GM23248 (cell line): ENCODE data around the gene BMERB1. TPM values are rescaled to one million over a fixed set of nuclear protein-coding genes. Genes with fewer than 3 reads are reported as not detected.
"Not testable (repeated sequence)": the region's sequence is repeated elsewhere in the genome, so short reads cannot be mapped to it uniquely, and the experiment has no call there.

Experiments used
- DNase-seq: peaks from one replicate; pipeline ENCODE4 v3.0.0-alpha.2; 2015
- H2AFZ ChIP-seq: fragments of 200-600 bp; sonication (generic); 2 replicates; pipeline ENCODE4 v1.6.1; 2016; ENCODE audit warnings: antibody characterized with exemption
- H3F3A ChIP-seq: fragments of 200-600 bp; sonication (generic); 2 replicates; pipeline ENCODE4 v1.6.1; 2016; ENCODE audit warnings: mild to moderate bottlenecking, antibody characterized with exemption, mixed run types; ENCODE audit not compliant: insufficient read depth
- H3K27ac ChIP-seq: fragments of 200-600 bp; sonication (generic); 2 replicates; pipeline ENCODE4 v1.5.1; 2016; ENCODE audit warnings: mild to moderate bottlenecking
- H3K27me3 ChIP-seq: fragments of 200-600 bp; sonication (generic); replicated peaks from 2 replicates; pipeline ENCODE4 v1.6.1; 2016; ENCODE audit warnings: mild to moderate bottlenecking; ENCODE audit not compliant: insufficient read depth
- H3K36me3 ChIP-seq: fragments of 200-600 bp; sonication (generic); 2 replicates; pipeline ENCODE4 v1.6.1; 2016; ENCODE audit warnings: low read depth, mild to moderate bottlenecking
- H3K4me1 ChIP-seq: fragments of 200-600 bp; sonication (generic); 2 replicates; pipeline ENCODE4 v1.6.1; 2016; ENCODE audit warnings: mild to moderate bottlenecking; ENCODE audit not compliant: insufficient read depth
- H3K4me2 ChIP-seq: fragments of 200-600 bp; sonication (generic); one replicate; pipeline ENCODE4 v1.6.1; 2016; ENCODE audit warnings: mild to moderate bottlenecking; ENCODE audit not compliant: unreplicated experiment
- H3K4me3 ChIP-seq: fragments of 200-600 bp; sonication (generic); 2 replicates; pipeline ENCODE4 v1.5.1; 2016; ENCODE audit warnings: mild to moderate bottlenecking
- H3K79me2 ChIP-seq: fragments of 200-600 bp; sonication (generic); 2 replicates; pipeline ENCODE4 v1.6.1; 2016; ENCODE audit warnings: mild to moderate bottlenecking; ENCODE audit not compliant: insufficient read depth
- H3K9ac ChIP-seq: fragments of 200-600 bp; sonication (generic); 2 replicates; pipeline ENCODE4 v1.6.1; 2016; ENCODE audit warnings: mild to moderate bottlenecking
- H3K9me2 ChIP-seq: fragments of 200-600 bp; sonication (generic); 2 replicates; pipeline ENCODE4 v1.6.1; 2016; ENCODE audit warnings: mixed run types, mild to moderate bottlenecking, moderate library complexity; ENCODE audit not compliant: insufficient read depth
- H3K9me3 ChIP-seq: fragments of 200-600 bp; sonication (generic); one replicate; pipeline ENCODE4 v1.6.1; 2017; ENCODE audit warnings: low read depth
- H4K20me1 ChIP-seq: fragments of 200-600 bp; sonication (generic); 2 replicates; pipeline ENCODE4 v1.6.0; 2016; ENCODE audit not compliant: insufficient read depth
- EZH2 ChIP-seq: fragments of 200-600 bp; sonication (generic); IDR thresholded peaks from 2 replicates; pipeline ENCODE4 v1.6.1; 2018; ENCODE audit warnings: antibody characterized with exemption, mild to moderate bottlenecking; ENCODE audit not compliant: insufficient read depth, poor library complexity, severe bottlenecking
- EZH2phosphoT487 ChIP-seq: fragments of 200-600 bp; sonication (generic); IDR thresholded peaks from 2 replicates; pipeline ENCODE4 v1.6.1; 2018; ENCODE audit warnings: antibody characterized with exemption, moderate library complexity, mild to moderate bottlenecking, low read depth; ENCODE audit not compliant: insufficient read depth
- WGBS, 2 experiments: methylation state at CpG; one replicate each; pipeline ENCODE4 v1.1.6; 2015 to 2017; ENCODE audit warnings: low lambda C conversion rate in 2 of 2, low coverage in 1 of 2; ENCODE audit errors: missing lambda C conversion rate in 2 of 2; 5-methylcytosine and 5-hydroxymethylcytosine counted together
- in situ Hi-C: fragments of 300-500 bp; cut with MboI; formaldehyde crosslinking; loops from 2 replicates; pipeline ENCODE4 v1.15.0; 2020
- polyA plus RNA-seq: library from polyadenylated mRNA; unstranded; fragments of >200 nt; fragmentation: Nextera tagmentation; extraction: Ambion mirVana; gene quantifications from 2 replicates; pipeline ENCODE4 v1.2.1, GENCODE V29; 2016
- total RNA-seq: library from RNA; depleted of rRNA; stranded (reverse); fragments of >200 nt; shearing (Covaris generic); gene quantifications from 2 replicates; pipeline ENCODE4 v1.2.3, GENCODE V29; 2014

Gene BMERB1
- total and polyA plus RNA-seq, 2 experiments from 2014 or later, result 55.2 to 94.1 TPM

GRCh38 chr16:15571557-15571956 lies 137.2 kb downstream of the BMERB1 start:
- H3K27ac ChIP-seq, result no peak overlapping the region
- no peaks in the 10 kb centered on the region for H3K9me3 ChIP-seq
- peaks cover 22% of the 10 kb centered on the region; the same call in 1 of the 2 replicates for H3F3A ChIP-seq
- no peaks in the 10 kb centered on the region for H3K36me3 ChIP-seq
- H3K9me2 ChIP-seq, result no peaks in the 10 kb centered on the region
- no peaks in the 10 kb centered on the region for H3K27me3 ChIP-seq
- in situ Hi-C loops, result no loop called here
- WGBS, 2 experiments, result 95 to 97% methylated on average over 6 of the region's 6 CpGs
- no peaks in the 10 kb centered on the region for H3K79me2 ChIP-seq
- DNase-seq, result no peak
- no peaks in the 10 kb centered on the region for H4K20me1 ChIP-seq
- H3K4me3 ChIP-seq, result no peak overlapping the region
- TF ChIP-seq EZH2phosphoT487 (no peak), EZH2 (no peak)
- H2AFZ ChIP-seq, result no peak overlapping the region
- no peak overlapping the region for H3K9ac ChIP-seq
- H3K4me1 ChIP-seq, result peaks cover 19% of the 10 kb centered on the region
- no peak overlapping the region for H3K4me2 ChIP-seq

GRCh38 chr16:15572329-15573001 lies 138.1 kb downstream of the BMERB1 start:
- H3K79me2 ChIP-seq, result peaks cover 5% of the 10 kb centered on the region; the same call in 1 of the 2 replicates
- H4K20me1 ChIP-seq, result no peaks in the 10 kb centered on the region
- no peaks in the 10 kb centered on the region for H3K9me2 ChIP-seq
- H3K27ac ChIP-seq, result peak overlapping the region; percentile 34
- TF ChIP-seq EZH2phosphoT487, result 0 out of 2 replicates have a peak, but pooled peaks have one; percentile 61
- no peak for TF ChIP-seq EZH2
- H3K9ac ChIP-seq, result peak overlapping the region; percentile 28; the same call in 1 of the 2 replicates
- peak; percentile 78 for DNase-seq
- peaks cover 19% of the 10 kb centered on the region for H3K4me1 ChIP-seq
- H3K36me3 ChIP-seq, result no peaks in the 10 kb centered on the region
- in situ Hi-C loops, result no loop called here
- H3K27me3 ChIP-seq, result no peaks in the 10 kb centered on the region
- no peak overlapping the region for H2AFZ ChIP-seq
- H3K9me3 ChIP-seq, result no peaks in the 10 kb centered on the region
- peak overlapping the region; percentile 38 for H3K4me2 ChIP-seq
- H3F3A ChIP-seq, result peaks cover 22% of the 10 kb centered on the region; the same call in 1 of the 2 replicates
- 15 to 16% methylated on average over 9 of the region's 9 CpGs for WGBS, 2 experiments
- 0 out of 2 replicates have a peak overlapping the region, but pooled peaks have one; percentile 26 for H3K4me3 ChIP-seq

GRCh38 chr16:15573274-15573895 lies 139.0 kb downstream of the BMERB1 start:
- no peak for DNase-seq
- Histone ChIP-seq H3K4me1 (peaks cover 19% of the 10 kb centered on the region), H3K36me3 (no peaks in the 10 kb centered on the region), H3K9me3 (no peaks in the 10 kb centered on the region), H3K79me2 (peaks cover 14% of the 10 kb centered on the region), H2AFZ (no peak overlapping the region), H3K4me2 (peak overlapping the region; percentile 38), H3K27ac (peak overlapping the region; percentile 34; the same call in 1 of the 2 replicates), H3K9ac (peak overlapping the region; percentile 28; the same call in 1 of the 2 replicates), H3F3A (peaks cover 22% of the 10 kb centered on the region; the same call in 1 of the 2 replicates), H3K27me3 (no peaks in the 10 kb centered on the region), H4K20me1 (no peaks in the 10 kb centered on the region), H3K9me2 (no peaks in the 10 kb centered on the region), H3K4me3 (no peak overlapping the region)
- TF ChIP-seq EZH2phosphoT487 (no peak), EZH2 (no peak)
- in situ Hi-C loops, result no loop called here
- WGBS, 2 experiments, result 86 to 87% methylated on average over 7 of the region's 7 CpGs

DNA sequence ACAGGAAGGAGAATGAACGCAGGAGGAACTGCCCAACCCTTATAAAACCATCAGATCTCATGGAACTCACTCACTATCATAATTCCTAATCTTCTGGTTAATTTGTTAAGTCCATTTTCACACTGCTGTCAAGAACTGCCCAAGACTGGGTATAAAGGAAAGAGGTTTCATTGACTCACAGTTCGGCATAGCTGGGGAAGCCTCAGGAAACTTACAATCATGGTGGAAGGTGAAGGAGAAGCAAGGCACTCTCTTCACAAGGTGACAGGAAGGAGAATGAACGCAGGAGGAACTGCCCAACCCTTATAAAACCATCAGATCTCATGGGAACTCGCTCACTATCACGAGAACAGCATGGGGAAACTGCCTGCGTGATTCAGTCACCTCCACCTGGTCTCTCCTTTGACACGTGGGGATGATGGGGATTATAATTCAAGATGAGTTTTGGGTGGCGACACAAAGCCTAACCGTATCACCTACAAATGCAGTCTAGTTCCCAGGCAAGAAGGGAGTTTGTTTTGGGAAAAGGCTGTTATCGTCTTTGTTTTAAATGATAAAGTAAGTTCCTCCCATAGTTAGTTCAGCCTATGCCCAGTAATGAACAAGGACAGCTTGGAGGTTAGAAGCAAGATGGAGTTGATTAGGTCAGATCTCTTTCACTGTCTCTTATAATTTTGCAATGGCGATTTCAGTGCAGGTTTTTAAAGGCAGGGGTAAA lies 139.7 kb downstream of the BMERB1 start:
- H3K27ac ChIP-seq, H3K9me2 ChIP-seq, H3K9ac ChIP-seq, in situ Hi-C loops, DNase-seq, H3K27me3 ChIP-seq, H3K4me3 ChIP-seq, H3K4me2 ChIP-seq, H3K9me3 ChIP-seq, H2AFZ ChIP-seq, H3K36me3 ChIP-seq, H4K20me1 ChIP-seq: not testable (repeated sequence)
- Histone ChIP-seq H3K79me2 (peaks cover 14% of the 10 kb centered on the region), H3K4me1 (peaks cover 19% of the 10 kb centered on the region), H3F3A (peaks cover 22% of the 10 kb centered on the region; the same call in 1 of the 2 replicates)
- WGBS, 2 experiments, result 96 to 99% methylated on average over 11 of the region's 11 CpGs
